Lower leg skin (tissue), 4 donors: ENCODE measurements around the gene FRMD6. TPM values are rescaled to one million over a fixed set of nuclear protein-coding genes. Genes with fewer than 3 reads are reported as not detected.

Source experiments
- DNase-seq, 2 donors: peaks; one replicate each; pipeline ENCODE4 v3.0.0-alpha.2; 2019; ENCODE audit warnings: low spot score in 2 of 2
- H3K4me3 ChIP-seq: fragments of 200-600 bp; sonication (generic); 2 replicates; pipeline ENCODE4 v1.5.1; 2017; ENCODE audit warnings: mild to moderate bottlenecking, low read depth; ENCODE audit not compliant: poor library complexity, severe bottlenecking
- CTCF ChIP-seq, 3 donors: fragments of 450-650 bp; IDR thresholded peaks; one replicate each; pipeline ENCODE4 v1.5.1; 2016; ENCODE audit warnings: antibody characterized with exemption in 3 of 3, mild to moderate bottlenecking in 3 of 3, moderate library complexity in 2 of 3
- POLR2A ChIP-seq, 2 donors: fragments of 450-650 bp; IDR thresholded peaks; one replicate each; pipeline ENCODE4 v1.6.1; 2016 to 2017; ENCODE audit warnings: antibody characterized with exemption in 2 of 2, mild to moderate bottlenecking in 1 of 2, moderate library complexity in 1 of 2
- WGBS, 2 donors: methylation state at CpG; one replicate each; pipeline ENCODE4 v1.1.5; 2018; 5-methylcytosine and 5-hydroxymethylcytosine counted together
- intact Hi-C: fragments of 100-400 bp; cut with DNase I; formaldehyde crosslinking; loops from one replicate; pipeline ENCODE4 v1.15.0; 2023; ENCODE audit warnings: low total_unique reads
- total RNA-seq, 4 donors: library from RNA; depleted of rRNA; stranded (reverse); fragments of >200 nt; gene quantifications; one replicate each; pipeline ENCODE4 v1.1.0, GENCODE V29; 2016

Gene FRMD6
- total RNA-seq, 4 donors from 2014 or later: 144 to 203 (median 152) TPM

DNA sequence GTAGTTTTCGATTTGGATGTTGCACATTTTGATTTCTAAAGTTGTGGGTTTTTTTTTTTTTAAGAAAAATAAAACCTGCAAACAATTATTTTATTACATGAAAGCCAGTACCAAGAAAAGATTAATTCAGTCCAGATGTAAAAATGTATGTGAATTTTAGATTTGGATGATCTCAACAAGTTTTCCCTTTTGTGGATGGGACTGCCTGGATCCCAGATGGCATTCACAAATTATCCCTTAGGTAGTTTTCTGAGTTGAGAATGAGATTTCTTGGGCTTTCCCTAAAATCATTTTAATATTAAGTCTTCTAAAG is 2.8 kb downstream of the FRMD6 start:
- WGBS, 2 donors: 38 to 42% methylated on average over 1 of the region's 1 CpG
- DNase-seq: no peak
- TF ChIP-seq POLR2A (IDR thresholded peaks at IDR 0.05): no peak
- TF ChIP-seq CTCF (IDR thresholded peaks at IDR 0.05): no peak
- H3K4me3 ChIP-seq: no peak overlapping the region
- intact Hi-C loops: no loop called here

DNA sequence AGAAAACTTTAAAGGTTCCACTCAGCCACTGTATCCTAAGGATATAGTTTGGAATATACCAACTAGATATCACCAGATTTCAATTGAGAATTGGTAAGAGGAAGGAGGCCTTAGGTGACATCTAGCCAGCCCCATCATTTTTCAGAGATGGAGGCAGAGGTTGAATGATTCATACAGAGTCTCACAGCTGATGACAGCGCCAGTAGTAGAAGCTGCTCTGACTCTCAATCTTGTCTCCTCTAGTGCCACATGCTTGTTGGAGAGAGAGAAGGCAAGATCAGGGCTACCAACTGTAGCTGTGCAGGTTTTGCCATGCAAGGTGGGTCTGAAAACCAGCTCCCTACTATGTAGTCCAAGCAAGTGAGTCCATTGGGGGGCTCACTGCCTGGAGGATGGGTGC is 6.1 kb downstream of the FRMD6 start:
- no peak for DNase-seq
- no peak for TF ChIP-seq POLR2A (IDR thresholded peaks at IDR 0.05)
- no peak for TF ChIP-seq CTCF (IDR thresholded peaks at IDR 0.05)
- H3K4me3 ChIP-seq: no peak overlapping the region
- intact Hi-C loops: no loop called here
- 0 to 81% methylated on average over 1 of the region's 1 CpG for WGBS, 2 donors

DNA sequence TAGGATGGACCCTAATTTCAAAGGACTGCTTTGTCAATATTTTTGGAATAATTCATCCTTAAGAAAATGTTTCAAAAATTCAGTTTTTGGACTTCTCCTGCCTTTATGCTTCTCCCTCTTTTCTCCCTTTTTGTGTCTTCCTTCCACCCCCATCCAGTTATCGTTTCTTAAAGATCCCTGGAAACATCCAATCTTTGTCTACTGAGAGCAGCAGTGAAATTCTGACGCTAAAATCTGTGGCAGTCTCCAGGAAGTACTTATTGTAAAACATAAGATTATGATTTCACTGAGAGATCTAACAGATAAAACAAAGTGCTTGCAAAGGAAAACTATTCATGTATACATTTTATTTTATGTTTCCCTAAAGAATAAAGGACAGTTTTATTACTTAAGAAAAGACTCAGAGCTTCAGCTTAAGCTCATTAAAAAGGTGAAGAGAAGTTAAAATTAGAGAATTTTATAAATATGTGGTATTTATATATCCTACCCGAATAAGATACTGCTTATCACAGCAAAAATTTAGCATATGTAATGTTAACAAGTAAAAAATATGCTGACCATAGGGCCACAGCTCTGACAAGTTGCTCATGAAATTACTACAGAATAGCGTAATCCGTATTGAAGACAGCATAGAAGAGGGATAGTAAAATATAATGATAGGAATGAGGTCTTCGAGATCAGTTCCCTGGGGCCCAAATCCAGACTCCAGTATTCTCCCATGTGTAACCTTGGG is 6.9 kb downstream of the FRMD6 start:
- TF ChIP-seq POLR2A (IDR thresholded peaks at IDR 0.05) (no peak), CTCF (IDR thresholded peaks at IDR 0.05) (no peak)
- no peak for DNase-seq
- 52 to 57% methylated on average over 6 of the region's 6 CpGs for WGBS, 2 donors
- intact Hi-C loops: no loop called here
- H3K4me3 ChIP-seq: no peak overlapping the region

GRCh38 chr14:51660741-51661140 is 9.0 kb downstream of the FRMD6 start:
- no peak overlapping the region for H3K4me3 ChIP-seq
- WGBS, 2 donors: 90 to 91% methylated on average over 2 of the region's 2 CpGs
- no peak for DNase-seq
- intact Hi-C loops: no loop called here
- TF ChIP-seq CTCF (IDR thresholded peaks at IDR 0.05): no peak
- no peak for TF ChIP-seq POLR2A (IDR thresholded peaks at IDR 0.05)

DNA sequence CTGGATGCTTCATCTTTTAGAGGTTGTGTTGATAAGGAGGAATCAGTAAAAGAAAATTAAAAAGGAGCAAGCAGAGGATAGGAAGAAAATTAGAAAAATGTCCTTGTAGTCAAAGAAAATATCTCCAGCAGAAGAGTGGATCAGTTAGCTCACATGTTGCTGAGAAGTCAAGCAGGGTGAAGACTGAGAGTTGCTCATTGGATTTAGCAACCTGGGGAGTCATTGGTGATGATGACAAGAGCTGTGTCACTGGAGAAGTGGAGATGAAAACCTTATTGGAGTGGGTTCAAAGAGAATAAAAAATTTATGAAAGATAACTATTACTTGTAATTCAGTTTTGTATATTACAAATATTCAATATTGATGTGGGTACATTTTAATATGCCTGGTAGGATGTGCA is 9.8 kb downstream of the FRMD6 start:
- intact Hi-C loops: no loop called here
- TF ChIP-seq POLR2A (IDR thresholded peaks at IDR 0.05) (no peak), CTCF (IDR thresholded peaks at IDR 0.05) (no peak)
- no peak overlapping the region for H3K4me3 ChIP-seq
- no peak for DNase-seq

DNA sequence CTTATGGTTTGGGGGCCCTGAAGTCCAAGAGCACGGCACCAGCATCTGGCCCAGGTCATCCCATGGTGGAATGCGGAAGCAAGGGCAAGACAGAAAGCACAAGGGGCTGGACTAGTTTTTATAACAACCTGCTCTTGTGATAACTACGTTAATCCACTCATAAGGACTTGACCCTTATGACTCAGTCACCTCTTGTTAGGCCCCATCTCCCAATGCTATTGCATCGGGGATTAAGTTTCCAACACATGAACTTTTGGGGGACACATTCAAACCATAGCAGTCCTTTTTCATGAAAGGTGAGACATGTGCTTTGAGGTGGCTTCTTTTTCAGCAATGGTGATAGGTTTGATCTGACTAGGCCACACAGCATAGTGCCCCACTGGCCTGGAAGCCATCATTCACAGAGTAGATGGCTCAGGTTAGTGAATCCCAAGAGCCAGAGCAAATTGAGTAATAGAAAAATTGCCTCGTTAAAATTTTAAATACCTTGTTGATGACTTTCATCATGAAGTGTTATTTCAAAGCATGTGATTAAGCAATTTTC is 12.1 kb downstream of the FRMD6 start:
- TF ChIP-seq POLR2A (IDR thresholded peaks at IDR 0.05): no peak
- TF ChIP-seq CTCF (IDR thresholded peaks at IDR 0.05): no peak
- intact Hi-C loops: no loop called here
- WGBS, 2 donors: 81 to 83% methylated on average over 5 of the region's 5 CpGs
- no peak for DNase-seq
- H3K4me3 ChIP-seq: no peak overlapping the region
